Smooth muscle cell of the pulmonary artery (primary cell): ENCODE results near the gene METTL22. TPM values are rescaled to one million over a fixed set of nuclear protein-coding genes. Genes with fewer than 3 reads are reported as not detected.

ENCODE experiments used
- total RNA-seq: library from RNA; depleted of rRNA; stranded (reverse); fragments of >200 nt; gene quantifications from 2 replicates; pipeline ENCODE4 v1.2.3, GENCODE V29; 2014

METTL22 gene
- 23.8 and 34.0 TPM in 2 replicates for total RNA-seq

GRCh38 chr16:8621572-8622314 lies at the start of gene METTL22:
Gene METTL22 (plus strand): TSS chr16:8621698. CDS start chr16:8625666, 3,968 bp downstream.

GRCh38 chr16:8589900-8590688 lies 31.4 kb upstream of the METTL22 start, which contains the start of gene TMEM114:
Gene TMEM114 (minus strand): TSS chr16:8590511. CDS start chr16:8589838, 673 bp downstream.

GRCh38 chr16:8674413-8675022 lies 53.0 kb downstream of the METTL22 start, which contains the start of gene ABAT:
Gene ABAT (plus strand): TSS chr16:8674617. CDS start chr16:8735740, 61,123 bp downstream.

Other genes with a start within 250 kb of the METTL22 start
- not detected in 2 replicates for gene TMEM114, start 31.2 kb upstream of the METTL22 start, total RNA-seq
- gene ABAT, start 52.9 kb downstream of the METTL22 start, total RNA-seq: 1.9 and 2.5 TPM in 2 replicates
- 6.5 and 6.6 TPM in 2 replicates for gene TMEM186, start 175.9 kb downstream of the METTL22 start, total RNA-seq
- gene PMM2, start 176.1 kb downstream of the METTL22 start, total RNA-seq: 27.2 and 27.4 TPM in 2 replicates
- gene CARHSP1, start 247.3 kb downstream of the METTL22 start, total RNA-seq: 76.8 and 105 TPM in 2 replicates